LNCaP clone FGC (cell line): Measurements from ENCODE around the gene FBN1.

ENCODE experiments used
- DNase-seq: peaks from one replicate; pipeline ENCODE4 v3.0.0-alpha.2; 2011; ENCODE audit warnings: low read depth
- H3K4me3 ChIP-seq: 2 replicates; pipeline ENCODE4 v1.5.1; 2011; ENCODE audit warnings: mild to moderate bottlenecking, low read depth, low read length, control low read depth
- TF ChIP-seq, protein P1 (sequence below): IDR thresholded peaks from 2 replicates; pipeline ENCODE4 v1.5.1; 2012; ENCODE audit warnings: mild to moderate bottlenecking; ENCODE audit not compliant: control insufficient read depth, insufficient read depth; ENCODE audit errors: extremely low read depth

FBN1 gene

DNA sequence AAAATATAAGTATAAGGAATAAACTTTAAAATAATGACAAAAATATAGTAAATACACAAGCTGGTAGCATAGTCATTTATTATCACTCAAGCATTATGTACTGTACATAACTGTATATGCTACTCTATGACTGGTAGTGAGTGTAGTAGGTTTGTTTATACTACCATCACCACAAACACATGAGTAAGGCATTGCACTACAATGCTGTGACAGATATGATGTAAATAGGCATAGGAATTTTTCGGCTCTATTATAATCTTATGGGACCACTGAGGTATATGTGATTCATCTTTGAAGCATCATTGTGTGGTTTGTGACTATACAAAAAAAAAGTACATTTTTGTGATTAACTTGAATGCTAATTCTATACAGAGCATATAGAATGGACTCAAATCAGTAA, 35.3 kb upstream of the FBN1 start:
- TF ChIP-seq, protein P1, sequence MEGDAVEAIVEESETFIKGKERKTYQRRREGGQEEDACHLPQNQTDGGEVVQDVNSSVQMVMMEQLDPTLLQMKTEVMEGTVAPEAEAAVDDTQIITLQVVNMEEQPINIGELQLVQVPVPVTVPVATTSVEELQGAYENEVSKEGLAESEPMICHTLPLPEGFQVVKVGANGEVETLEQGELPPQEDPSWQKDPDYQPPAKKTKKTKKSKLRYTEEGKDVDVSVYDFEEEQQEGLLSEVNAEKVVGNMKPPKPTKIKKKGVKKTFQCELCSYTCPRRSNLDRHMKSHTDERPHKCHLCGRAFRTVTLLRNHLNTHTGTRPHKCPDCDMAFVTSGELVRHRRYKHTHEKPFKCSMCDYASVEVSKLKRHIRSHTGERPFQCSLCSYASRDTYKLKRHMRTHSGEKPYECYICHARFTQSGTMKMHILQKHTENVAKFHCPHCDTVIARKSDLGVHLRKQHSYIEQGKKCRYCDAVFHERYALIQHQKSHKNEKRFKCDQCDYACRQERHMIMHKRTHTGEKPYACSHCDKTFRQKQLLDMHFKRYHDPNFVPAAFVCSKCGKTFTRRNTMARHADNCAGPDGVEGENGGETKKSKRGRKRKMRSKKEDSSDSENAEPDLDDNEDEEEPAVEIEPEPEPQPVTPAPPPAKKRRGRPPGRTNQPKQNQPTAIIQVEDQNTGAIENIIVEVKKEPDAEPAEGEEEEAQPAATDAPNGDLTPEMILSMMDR = no peak
- DNase-seq = no peak
- H3K4me3 ChIP-seq = no peak overlapping the region

DNA sequence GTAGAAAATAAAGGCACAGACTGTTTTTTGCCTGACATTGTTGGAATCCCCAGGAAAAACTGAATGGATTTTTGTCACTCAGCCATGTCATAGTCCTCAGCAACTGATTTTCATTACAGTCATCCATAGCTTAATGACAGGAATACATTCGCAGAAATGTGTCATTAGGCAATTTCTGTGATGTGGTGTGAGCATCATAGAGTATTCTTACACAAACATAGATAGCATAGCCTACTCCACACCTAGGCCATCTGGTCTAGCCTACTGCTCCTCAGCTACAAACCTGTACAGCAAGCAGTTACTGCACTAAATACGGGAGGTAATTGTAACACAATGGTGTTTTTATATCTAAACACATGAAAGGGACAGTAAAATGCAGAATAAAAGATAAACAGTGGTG, 34.4 kb upstream of the FBN1 start:
- no peak for DNase-seq
- H3K4me3 ChIP-seq = no peak overlapping the region
- TF ChIP-seq, protein P1 = no peak

GRCh38 chr15:48678851-48679250, 33.3 kb upstream of the FBN1 start:
- no peak overlapping the region for H3K4me3 ChIP-seq
- TF ChIP-seq, protein P1 = no peak
- no peak for DNase-seq

- no peak for DNase-seq
- H3K4me3 ChIP-seq = no peak overlapping the region
- TF ChIP-seq, protein P1 = no peak
These were observed 32.3 kb upstream of the FBN1 start for GRCh38 chr15:48677821-48678220.

- no peak for DNase-seq
- TF ChIP-seq, protein P1 = no peak
- no peak overlapping the region for H3K4me3 ChIP-seq
These were observed 29.9 kb upstream of the FBN1 start for GRCh38 chr15:48675436-48675835.

DNA sequence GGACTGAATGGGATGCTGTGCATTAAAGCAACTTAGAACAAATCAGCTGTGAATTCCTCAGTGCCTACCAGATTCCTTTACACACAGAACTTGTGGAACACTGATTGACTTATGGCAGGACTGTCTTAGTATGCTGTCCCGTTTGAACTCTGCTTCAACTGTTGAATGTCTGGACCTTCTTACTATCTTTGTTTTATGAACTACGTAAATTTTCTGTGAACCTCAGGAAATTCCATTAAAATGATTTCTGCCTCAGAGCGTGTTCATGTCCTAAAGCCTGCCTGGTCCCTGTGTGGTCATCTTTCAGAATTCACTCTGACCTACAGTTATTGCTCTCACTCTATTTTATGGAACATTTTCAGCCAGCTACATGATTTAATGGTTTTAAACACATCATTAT, 29.4 kb upstream of the FBN1 start:
- TF ChIP-seq, protein P1 = no peak
- no peak overlapping the region for H3K4me3 ChIP-seq
- DNase-seq = no peak

DNA sequence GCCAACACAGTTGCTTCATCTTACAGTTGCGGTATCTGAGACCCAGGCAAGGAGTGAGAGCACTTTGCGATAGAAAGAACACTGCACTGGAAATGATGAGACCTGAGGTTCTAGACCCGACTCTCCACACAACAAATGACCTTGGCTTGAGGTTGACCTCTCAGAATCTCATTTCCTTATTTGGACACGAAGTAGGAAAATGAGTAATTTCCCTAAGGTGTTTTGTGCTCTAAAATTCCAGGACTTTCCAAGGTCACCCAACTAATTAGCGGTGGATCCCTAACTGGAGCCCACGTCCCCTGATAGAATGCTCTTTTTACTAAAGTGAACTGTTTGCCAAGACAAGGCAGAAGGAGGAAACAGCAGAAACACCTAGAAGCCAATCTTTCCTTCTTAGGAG, 26.7 kb upstream of the FBN1 start:
- H3K4me3 ChIP-seq = no peak overlapping the region
- DNase-seq = no peak
- TF ChIP-seq, protein P1 = no peak
